Skin of body (tissue), 2 donors: Measurements from ENCODE around the gene WDR87. TPM values are rescaled to one million over a fixed set of nuclear protein-coding genes. Genes with fewer than 3 reads are reported as not detected.

Experiments used
- DNase-seq: peaks from one replicate; lab custom pipeline; 2025; lab: John Stamatoyannopoulos, UW
- total RNA-seq: library from RNA; depleted of rRNA; stranded (reverse); fragments of >200 nt; gene quantifications from one replicate; pipeline ENCODE4 v1.2.3, GENCODE V29; 2014

WDR87 gene
- total RNA-seq: not detected

DNA sequence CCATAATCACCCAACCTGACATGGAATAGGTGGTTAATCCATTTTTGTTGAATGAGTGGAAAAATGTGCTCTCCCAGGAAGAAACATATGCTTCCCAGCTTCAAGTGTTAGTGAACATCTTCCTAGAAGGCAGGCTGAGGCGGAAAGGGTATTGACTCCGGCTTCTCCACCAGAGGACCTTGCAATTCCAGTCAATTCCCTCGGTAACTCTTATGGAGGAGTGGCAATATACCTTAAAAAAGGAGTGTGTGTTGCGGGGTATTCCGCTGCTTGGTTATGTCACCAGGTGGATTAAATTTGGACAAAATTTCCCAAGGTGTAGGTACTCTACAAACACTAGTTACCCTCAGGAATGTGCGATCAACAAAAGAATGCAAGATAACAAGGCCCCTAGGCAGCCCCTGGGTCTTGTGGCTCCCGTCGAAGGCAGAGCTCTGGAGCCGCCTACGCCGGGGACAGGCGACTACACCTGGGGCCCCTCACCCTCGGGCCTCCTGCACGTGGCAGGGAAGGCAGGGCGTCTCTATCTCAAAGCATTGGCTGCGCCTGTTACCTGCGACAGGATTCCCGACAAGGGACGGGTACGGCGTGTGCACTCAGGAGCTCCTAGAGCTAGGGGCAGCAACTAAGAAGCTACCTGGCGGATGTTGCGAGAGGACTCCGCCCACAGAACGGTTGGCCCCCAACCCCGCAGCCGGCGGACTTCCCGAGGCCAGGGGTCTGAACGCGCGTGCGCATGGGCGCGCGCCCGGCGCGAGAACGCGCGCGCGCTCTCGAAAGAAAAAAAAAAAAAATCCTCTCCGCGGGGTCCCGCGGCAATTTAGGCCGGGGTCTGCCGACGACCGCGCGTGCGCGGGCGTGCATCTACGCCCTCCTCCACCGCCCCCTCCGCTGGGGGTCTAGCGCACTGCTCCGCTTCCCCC, at the start of gene WDR87:
Gene WDR87, minus strand, starts transcription at position 649 of the 923 bp plus-strand sequence. CDS start 8,355 bp downstream, outside the sequence.
- DNase-seq: peak; percentile 42

DNA sequence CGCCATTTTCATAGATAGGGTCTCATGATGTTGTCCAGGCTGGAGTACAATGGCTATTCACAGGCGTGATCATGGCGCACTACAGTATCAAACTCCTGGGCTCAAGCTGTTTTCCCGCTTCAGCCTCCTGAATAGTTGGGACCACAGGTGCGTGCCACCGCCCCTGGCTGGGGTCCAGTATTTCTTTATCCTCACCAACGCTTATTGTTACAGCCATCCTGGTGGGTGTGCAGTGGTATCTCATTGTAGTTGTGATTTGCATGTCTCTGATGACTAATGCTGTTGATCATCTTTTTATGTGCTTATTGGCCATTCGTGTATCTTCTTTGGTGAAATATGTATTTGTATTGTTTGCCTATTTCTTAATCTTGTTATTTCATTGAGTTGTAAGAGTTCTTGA, 49.6 kb upstream of the WDR87 start:
- DNase-seq: no peak

DNA sequence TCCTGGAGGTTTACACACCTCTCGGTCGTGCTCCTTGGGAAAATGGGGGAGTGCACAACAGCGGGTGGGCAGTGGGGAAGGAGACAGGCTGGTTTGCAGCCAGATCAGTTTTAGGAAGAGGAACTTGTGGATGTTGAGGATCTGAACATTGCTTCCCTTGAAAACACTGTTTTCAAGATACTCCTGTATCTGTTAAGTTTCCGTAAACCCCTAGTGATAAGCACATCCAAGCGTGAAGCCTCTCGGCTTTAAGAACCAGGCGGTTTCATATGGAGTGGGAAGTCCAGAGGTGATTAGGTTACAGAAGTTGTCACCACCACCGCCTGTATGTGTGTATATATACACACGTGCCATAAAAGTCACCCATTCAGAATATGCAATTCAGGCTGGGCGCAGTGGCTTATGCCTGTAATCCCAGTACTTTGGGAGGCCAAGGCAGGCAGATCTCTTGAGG, 48.1 kb upstream of the WDR87 start:
- DNase-seq: no peak

DNA sequence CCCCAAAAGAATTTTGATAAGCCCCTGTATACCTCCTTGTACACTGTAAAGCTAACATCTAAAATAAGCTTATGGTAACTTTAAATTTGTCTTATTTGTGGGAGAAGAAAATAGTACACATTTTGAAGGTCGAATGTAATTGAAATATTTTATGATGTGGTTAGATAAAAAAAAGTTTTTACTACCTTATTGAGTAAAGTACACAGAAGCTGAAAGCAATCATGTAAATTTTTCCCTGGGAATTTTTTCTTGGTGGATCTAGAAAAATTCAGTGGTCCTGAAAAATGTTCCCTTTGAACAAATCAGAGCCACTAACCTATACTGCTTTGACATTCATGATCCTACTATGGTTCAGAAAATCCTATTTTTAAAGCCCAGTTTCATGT, 47.5 kb upstream of the WDR87 start:
- no peak for DNase-seq

DNA sequence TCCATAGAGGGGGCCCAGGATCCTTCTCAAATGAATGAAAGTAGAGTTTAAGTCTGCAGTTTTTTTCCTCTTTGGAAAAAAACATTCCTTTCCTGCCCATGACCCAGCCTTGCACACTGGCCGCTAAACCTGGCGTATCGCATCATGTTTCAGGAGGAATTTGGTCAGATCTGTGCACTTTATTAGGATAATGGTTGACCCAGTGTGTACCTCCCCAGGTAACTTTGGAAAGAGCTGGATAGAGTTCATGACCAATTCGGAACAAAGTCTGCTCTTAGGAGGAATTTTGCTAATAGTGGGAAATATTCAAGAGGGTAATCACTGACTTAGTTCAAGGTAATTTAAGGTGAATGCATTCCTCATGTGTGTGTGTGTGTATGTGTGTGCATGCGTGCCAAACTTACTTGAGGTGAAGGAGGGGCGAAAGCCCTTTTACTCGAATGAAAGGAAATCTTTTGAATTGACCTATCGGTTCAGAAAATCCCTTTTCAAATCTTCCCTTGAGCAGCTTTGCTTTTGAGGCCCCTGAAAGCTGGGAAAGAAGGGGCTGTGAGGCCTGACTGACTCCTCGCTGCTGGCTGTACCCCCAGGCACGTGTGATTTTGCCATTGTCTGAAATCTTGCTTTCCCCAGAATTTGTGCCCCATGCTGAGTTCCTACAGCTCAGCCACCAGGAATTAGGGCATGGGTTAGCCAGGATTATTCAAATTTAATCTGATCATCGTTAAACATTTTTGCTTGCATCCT, 47.0 kb upstream of the WDR87 start:
- no peak for DNase-seq

DNA sequence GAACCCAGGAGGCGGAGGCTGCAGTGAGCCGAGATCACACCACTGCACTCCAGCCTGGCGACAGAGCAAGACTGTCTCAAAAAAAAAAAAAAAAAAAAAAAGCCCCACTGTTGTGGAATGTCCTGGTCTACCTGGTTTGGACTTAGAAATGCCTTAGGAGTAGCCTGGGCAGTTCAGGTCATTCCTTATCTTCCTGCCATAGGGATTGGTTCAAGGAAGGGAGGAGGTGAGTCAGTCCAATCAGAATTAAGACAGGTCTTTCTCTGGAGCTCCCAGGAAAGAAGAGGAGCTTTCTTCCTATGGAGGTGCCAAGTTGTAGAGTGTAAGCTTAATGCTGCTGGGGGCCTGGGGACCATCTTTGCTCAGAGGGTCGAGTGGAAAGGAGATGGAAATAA, 45.4 kb upstream of the WDR87 start:
- no peak for DNase-seq

DNA sequence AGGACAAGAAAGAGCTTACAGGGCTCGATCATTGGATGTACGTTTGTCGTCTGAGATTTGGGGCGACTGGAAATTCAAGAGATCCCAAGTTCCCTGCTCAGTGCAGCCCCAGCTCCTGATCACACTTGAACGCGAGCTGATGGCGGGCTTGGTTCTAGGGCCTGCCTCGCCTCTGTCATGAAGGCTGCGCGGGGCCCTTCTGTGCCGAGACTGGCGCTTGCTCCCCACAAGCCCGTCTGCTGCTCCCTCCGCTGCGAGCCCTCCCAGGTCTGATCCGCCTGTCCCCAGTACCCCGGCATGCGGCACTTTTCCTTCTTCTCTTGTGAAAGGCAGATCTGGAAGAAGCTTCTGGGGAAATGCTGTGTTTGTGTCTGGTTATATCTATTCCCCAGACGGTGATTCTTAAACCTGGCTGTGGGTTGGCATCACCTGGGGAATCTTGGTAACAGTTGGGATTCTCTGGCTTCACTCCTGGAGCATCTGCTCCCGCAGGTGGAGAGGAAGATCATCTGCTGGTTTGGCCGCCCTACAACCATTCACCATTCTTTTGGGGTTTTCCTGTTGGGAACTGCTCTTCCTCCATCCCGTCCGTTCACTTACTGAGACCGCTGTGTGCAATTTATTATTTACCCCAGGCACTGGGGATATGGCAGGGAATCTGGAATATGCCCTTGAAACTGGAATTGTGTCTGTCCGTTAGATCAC, 44.2 kb upstream of the WDR87 start:
- no peak for DNase-seq

DNA sequence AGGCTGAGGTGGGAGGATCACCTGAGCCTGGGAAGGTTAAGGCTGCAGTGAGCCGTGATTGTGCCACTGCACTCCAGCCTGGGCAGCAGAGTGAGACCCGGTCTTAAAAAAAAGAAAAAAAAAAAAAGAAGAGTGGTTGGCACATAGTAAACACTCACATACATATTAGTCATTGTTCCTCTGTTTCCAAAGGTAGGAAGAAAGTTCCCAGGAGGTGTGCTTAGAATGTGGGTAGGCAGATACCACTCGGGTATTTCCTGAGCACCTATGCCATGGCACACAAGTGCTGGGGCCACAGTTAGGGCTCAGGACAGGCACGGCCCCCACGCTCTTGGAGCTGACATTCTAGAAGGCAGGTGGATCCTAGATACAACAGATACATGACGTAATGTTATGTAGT, 42.0 kb upstream of the WDR87 start:
- no peak for DNase-seq

DNA sequence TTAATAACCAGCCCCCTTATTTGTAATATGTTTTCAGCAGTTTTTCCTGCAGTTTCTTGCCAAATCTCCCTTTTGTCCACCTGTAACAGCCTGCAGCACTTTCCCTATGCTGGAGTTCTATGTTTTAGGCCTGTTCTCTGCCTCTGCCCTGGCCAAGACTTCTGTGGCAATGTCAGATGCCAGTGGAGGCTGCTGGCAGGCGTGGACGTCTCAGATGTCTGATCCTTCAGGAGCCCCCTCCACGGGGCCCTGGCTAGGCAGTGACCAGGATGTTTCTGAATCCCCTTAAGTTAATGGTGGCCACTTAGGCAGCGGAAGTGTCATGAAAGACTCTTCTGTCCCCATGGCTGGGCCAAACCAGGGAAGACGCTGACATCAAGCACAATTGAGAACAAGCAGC, 41.4 kb upstream of the WDR87 start:
- no peak for DNase-seq

DNA sequence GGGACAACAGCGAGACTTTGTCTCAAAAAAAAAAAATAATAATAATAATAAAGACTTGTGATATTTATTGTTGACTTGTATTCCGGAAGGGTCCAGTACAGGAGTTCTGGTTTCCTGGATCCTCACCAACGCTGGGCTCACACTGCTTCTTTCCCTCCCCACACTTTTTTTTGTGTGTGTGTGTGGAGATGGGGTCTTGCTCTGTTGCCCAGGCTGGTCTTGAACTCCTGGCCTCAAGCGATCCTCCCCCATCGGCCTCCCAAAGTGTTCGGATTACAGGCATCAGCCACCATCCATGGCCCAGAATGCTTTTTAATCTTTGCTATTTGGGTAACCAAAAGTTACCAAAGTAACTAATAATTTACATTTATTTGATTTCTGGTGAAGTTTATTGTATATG, 39.7 kb upstream of the WDR87 start:
- no peak for DNase-seq

DNA sequence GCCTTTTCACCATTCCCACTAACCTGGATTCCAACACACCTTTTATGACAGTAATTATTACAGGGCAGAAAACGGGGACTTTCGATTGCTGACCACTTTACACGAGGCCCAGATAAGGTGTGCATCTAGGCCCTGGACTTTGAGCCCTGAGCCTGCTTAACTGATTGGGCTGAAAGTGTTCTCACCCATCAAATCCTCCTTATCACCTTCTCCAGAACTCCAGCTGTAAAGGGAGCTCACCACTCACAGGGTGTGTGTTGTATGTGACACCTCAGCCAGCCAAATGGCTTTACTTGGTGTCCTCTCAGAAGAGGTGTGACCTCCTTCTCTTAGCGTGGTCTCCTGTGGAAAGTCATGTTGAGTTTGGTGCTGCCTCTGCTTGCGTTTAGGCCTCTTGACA, 37.1 kb upstream of the WDR87 start:
- DNase-seq: no peak

DNA sequence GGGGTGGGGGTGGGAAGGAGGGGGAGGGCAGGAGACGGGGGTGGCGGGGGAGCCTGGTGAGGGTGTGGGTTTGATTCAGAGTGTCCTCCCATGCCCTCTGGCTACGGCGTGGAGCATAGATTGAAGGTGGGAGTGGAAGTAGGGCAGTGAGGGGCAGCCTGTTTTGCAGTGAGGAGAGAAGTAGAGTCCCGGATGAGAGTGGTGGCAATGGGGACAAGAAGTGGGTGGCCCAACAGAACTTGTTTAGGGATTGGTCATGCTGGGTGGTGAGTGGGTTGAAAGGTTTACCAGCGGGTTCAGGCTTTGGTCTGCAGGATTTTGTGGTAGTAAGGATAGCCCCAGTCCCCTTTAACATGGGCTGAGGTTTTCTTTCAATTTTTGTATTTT, 36.1 kb upstream of the WDR87 start:
- no peak for DNase-seq

DNA sequence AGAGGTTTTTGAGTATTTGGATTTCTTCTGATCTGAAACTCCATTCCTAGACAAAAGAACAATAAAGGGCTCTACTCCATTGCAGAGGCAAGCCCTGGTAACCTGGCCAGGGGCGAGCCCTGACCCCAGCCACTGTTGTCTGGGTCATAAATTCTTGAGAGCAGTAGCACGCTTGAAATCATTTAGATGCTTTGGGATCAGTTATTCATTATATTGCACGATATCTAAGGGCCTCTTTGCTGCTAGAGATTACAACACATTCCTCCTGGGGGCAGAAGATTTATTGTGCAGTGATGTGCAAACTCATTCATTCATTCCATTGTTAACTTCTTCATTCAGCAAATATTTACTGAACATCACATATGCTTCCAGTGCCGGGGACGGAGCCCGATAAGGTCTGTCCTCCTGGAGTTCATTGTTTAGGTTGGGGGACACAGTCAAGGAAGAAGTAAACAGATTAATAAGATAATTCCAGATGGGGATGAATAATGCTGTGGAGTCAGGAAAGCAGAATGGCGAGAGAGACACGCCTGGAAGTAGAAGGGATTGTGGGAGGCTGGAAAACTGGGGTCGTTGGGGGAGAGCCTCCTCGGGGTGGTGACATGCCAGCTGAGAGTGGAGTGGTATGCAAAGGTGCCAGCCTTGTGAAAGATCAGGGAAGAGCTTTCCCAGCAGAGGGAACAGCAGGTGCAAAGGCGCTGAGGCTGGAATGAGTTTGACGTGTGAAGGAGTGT, 35.6 kb upstream of the WDR87 start:
- no peak for DNase-seq

DNA sequence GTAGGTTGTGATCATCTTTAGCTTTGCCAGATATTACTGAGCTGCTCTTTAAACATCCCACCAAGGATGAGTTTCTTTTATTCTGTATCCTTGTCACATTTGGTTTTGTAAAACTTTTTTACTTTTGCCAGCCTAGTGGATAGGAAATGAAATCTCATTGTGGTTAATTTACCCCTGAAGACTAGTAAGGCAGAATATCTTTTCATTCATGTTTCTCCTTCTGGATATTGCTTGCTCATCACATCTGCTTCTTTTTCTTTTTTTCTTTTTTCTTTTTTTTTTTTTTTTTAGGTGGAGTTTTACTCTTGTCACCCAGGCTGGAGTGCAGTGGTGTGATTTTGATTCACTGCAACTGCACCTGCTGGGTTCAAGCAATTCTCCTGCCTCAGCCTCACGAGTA, 32.0 kb upstream of the WDR87 start:
- DNase-seq: no peak

DNA sequence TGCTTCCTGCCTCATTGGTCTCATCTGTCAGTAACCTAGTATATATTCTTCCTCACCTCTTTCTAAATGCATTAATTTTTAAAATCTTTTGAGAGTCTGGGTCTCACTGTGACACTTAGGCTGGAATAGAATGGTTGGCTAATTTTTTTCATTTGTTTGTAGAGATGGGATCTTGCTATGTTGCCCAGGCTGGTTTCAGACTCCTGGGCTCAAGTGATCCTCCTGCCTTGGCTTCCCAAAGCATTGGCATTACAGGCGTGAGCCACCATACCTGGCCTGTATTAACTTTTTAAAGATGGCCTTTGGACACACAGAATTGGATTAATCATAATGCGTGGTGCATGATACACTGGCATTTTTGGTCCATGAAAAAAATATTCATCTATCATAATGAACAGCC, 30.5 kb upstream of the WDR87 start:
- no peak for DNase-seq

DNA sequence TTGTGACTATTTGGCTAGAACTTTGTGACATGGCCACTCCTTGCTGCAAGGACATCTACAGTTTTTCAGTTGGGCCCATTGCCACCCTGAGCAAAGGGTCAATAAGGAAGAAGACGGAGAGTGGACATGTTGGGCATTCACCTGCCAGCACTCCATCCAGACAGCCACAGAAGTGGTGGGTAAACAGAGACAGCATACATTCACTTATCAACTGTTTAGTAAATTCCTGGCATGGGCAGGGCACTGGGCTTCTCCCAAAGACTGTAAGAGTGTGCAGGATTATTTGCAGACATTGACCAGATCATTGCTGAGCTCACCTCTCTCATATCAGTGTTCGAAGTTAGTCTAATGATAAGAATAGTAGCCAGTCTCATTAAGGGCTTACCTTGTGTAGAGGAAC, 29.8 kb upstream of the WDR87 start:
- no peak for DNase-seq

DNA sequence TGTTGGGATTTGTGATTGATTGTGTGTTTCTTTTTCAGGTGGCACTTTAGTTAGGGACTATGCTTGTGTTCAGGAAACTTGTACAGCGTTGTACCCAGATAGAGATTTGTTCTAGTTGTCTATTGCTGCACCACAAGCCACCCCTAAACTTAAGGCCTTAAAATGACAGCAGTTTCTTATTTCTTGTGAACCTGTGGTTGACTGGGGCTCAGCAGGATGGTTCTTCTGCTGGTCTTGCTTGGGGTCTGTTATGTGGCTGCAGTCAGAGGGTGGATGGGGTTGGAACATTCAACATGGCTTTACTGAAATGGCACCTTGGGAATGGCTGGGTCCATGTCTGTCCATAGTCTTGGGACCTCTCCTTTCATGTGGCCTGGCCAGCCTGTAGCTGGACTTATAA, 28.9 kb upstream of the WDR87 start:
- DNase-seq: no peak

DNA sequence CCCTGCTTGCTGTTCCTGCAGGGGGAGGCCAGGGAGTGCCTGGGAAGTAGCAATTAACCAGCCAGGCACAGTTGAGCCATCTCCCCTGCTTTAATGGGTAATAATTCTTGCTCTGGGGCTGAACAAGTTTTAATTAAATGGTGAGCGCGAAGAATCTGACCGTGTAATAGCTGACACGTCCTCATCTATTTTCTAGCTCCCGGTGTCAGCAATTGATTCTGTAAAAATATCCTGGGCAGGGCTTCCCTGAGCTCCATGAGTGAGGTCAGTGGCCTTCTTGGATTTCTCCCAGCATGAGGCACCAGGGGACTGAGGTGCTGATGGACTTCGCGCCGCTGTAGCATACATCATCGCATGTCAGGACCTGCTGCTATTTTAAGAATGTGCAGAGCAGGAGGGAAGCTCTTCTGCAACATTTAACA, 27.6 kb upstream of the WDR87 start:
- peak; percentile 25 for DNase-seq

DNA sequence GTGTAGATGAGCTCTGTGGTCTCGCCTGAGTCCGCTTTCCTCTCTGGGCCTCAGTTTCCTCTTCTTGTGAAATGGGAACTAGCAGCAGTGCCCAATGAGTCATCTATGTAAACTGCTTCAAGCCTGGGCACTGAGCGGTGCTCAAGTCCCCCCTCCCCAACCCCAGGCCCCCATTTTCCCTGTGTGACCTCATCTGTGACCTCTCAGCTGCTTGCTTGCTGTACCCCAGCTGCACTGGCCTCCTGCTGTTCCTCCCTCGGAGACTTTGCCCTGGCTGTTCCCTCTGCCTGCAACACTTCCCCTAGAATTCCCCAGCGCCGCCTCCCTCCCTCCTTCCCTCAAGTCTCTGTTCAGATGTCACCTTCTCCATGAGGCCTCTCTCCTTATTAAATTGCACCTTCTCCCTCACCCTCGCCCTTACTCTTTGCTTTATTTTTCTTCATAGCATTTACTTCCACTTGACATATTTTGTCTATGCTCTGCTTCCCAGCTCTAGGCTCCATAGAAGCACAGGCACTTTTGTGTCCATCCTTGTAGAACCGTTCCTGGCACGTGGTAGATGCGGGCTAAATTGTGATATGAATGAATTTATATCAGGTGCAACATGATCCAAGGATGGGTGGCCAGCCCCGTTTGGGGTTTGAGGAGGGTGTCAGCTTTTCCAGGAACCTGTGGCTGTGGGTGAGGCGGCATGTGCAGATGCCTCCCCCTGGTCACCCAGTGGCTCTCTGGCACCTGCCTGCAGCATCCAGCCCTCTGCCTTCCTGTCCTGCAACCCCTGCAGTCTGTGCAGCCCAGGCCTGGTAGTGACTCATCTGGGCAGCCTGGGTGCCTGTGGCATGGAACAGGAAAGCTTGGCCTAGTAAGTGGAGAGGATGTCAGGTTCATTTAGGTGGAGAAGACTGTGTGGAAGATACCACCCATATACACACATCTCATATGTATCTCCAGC, 26.9 kb upstream of the WDR87 start:
- no peak for DNase-seq
